Fibroblast of upper back skin (primary cell): ENCODE measurements around the gene MED9.

Source experiments
- DNase-seq: peaks from one replicate; pipeline ENCODE4 v3.0.0-alpha.2; 2013

Gene MED9

GRCh38 chr17:17519886-17520285 lies 43.1 kb downstream of the MED9 start:
- DNase-seq, result no peak

- DNase-seq, result no peak
Measured at GRCh38 chr17:17520599-17521232, 43.9 kb downstream of the MED9 start.

DNA sequence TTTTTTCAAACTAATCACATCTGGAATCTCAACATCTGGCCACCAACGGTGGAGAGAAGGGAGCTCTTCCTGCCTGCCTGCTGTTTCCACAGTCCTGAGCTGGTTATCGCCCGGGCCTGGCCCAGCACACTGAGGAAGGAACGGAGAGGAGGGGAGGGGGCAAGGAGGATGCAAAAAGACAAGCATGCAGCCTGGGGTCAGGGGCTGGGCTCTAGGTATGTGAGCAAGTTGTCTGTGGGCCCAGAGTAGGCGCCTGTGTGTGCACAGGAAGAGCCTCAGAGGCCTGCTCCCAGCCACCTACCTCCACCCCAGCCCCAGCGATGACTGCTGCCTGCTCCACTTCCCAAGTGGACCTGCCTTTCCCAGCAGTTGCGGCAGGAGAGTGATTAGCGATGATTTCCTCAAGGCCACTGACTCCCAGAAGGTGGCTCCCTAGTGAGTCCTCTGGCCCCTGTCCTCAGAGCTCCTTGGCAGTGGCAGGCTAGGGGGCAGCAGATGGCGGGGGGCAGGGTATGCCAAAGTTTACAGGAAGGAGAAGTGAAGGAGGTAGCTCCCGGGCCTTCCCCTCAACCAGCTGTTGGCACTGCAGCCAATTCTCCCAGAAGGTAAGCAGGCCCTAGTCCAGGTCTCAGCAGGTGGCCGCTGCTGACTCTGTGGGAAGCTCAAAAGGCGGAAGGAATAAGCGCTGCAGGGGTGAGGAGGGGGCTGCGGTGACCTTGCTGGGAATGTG lies 46.4 kb downstream of the MED9 start:
- DNase-seq, result peak; percentile 21

GRCh38 chr17:17523731-17524490 lies 47.1 kb downstream of the MED9 start:
- DNase-seq, result peak; percentile 19

GRCh38 chr17:17525311-17525710 lies 48.5 kb downstream of the MED9 start:
- no peak for DNase-seq

DNA sequence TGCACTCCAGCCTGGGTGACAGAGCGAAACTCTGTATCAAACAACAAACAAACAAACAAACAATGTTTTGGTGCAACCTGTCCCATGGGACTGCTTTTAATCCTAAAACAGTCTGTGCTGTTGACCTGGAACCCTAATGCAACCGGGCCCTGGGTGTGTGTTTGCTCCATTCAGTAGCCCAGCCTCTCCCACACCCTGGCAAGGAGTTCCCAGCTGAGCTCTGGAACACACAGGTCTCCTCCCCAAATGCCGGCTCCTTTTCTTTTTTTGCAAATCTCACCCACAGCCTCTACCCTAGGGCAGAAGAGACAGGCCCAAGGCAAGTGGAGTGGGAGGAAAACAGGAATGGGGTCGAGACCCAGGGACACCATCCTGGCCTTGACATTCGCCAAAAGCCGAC lies 49.2 kb downstream of the MED9 start:
- DNase-seq, result no peak

- no peak for DNase-seq
Measured at GRCh38 chr17:17526369-17526768, 49.6 kb downstream of the MED9 start.

DNA sequence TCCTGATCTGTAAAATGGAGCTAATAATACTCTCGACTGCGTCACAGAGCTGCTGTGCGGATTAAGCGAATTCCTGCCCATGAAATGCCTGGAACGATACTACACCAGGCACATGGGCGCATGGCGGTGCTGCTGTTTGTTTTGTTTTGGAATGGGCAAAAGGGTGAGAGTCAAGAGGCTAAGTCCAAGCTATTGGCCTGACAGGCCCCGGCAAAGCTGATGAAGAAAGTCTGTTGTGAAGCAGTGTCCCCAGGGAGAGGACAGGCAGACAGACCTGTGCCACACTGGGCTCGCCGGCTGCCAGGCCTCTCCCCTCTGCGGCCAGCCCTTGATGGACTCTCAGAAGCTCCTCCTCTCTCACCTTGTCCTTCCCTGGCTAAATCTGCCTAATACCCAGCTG lies 50.7 kb downstream of the MED9 start:
- DNase-seq, result no peak

DNA sequence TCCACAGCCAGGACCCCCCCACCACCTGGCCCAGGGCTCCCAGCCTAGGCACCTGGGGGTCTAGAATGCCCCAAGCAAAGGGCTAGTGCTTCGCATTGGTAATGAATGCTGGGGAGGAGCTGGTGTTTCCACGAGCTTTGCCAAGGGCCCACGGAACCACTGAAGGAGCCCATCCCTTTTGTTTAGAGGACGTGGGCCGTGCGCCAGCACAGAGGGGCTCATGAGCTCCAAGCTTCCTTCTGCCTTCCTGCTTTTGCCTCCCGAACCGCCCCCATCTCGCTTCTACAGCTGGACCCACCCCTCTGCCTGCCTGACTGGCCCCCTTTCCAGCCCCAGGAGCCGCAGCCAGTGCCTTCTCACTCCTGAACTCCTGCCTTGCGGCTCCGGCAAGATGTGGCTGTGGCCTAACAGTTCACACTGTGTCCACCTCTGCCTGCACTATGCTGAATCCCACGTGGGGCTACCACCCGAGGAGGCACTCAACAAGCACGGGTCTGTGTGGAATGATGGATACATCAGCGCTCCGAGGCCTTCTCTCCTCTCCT lies 51.2 kb downstream of the MED9 start:
- no peak for DNase-seq

GRCh38 chr17:17528696-17529652 lies 52.2 kb downstream of the MED9 start:
- no peak for DNase-seq

GRCh38 chr17:17531156-17531555 lies 54.4 kb downstream of the MED9 start:
- DNase-seq, result no peak

- DNase-seq, result no peak
Measured at GRCh38 chr17:17532991-17533390, 56.2 kb downstream of the MED9 start.

GRCh38 chr17:17533901-17534441 lies 57.2 kb downstream of the MED9 start:
- DNase-seq, result no peak

DNA sequence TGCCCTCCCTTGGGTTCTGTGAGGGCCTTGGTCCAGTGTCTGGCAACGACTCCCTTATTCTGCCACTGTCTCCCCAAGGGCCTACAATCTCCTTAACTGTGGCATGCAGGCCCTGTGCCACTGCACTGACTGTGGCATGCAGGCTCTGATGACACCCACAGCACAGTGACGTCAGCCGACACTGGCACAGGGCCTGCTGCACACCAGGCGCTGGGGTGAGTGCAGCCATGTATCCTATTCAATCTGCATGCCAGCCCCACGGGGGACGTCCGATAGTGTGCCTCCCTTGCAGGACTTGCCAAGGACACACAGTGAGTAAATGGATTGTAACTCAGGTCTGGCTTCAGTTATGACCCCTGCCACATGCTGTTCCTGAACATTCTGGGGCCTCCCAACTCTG lies 59.2 kb downstream of the MED9 start:
- peak; percentile 36 for DNase-seq

DNA sequence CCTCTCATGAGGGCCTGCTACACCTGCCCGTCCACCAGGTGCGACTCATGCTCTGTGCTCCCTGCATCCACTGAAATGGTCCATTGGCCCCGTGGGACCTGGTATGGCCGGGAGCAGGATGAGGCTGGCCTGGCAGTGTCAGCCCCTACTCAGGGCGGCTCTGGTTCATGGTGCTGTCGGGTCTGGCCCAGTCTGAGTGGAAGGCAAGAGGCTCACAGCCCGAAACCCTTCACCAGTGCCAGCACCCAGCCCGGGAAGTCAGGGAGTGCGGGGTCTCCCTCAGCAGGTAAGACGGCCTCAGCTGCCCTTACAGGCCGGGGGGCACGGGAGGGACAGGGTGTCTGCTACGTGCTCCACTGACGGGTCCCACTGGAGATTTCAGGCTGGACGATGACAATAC lies 59.9 kb downstream of the MED9 start:
- DNase-seq, result no peak

- no peak for DNase-seq
Measured at GRCh38 chr17:17537311-17538099, 60.7 kb downstream of the MED9 start.

DNA sequence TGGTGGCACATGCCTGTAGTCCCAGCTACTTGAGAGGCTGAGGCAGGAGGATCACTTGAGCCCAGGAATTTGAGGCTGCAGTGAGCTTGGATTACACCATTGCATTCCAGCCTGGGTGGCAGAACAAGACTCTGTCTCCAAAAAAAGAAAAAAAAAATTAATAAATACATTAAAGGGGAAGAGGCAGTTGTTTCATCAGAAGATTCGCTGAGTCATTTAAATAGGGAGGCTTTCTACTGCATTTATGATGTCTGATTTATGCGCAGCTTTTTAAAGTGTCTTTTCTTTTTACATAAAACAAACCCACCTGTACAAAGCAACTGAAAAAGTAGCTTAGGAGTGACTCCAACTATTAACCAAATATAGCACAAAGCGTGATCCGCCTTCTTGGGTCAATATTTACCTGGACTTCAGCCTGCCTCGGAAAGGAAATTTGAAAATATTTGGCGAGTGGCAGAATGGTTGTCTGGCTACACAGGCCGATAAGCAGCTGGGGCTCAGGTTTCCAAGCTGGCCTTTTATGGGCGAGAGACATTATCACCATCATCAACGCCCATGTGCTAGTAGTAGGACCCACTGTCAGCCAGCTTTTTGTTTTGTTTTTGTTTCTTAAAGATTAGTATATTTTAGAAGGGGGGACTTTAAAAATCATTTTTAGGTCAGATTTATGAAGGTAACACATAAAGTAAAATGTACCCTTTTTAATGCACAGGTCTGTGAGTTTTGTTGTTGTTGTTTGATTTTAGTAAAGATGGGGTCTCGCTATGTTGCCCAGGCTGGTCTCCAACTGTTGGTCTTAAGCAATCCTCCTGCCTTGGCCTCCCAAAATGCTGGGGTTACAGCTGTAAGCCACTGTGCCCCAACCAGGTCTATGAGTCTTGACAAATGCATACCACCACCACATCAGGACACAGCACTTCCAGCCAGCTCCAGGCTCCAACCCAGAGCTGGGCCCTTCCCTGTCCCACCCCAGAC lies 61.9 kb downstream of the MED9 start:
- DNase-seq, result peak; percentile 24

- no peak for DNase-seq
Measured at GRCh38 chr17:17539591-17539990, 62.8 kb downstream of the MED9 start.

DNA sequence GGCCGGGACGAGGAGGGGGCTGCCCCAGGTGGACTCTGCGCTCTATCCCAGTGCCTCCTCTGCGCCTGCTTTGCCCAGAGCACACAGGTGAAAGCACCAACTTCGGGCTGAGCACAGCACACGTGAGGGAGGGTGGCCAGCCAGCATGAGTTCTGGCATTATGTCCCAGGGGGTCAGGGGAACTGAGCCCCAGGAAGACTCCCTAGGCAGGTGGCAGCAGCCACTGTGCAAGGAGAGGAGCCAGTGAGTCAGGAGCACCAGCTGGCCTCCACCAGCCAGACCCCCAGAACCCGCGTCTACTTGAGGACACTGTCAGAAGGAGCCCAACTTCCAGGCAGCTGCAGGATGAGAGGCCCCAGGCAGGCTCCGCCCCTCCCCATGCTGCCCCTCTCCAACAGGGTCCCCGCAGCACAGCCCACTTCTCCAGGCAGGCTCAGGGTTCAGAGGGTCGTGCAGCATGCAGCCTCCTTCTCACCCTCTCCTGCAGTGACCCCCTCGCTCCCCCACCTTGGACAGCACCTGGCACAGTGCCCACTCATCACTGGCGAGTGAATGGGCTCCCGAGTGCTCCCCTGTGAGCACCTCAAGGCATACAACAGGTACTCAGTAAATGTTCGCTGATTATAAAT lies 63.6 kb downstream of the MED9 start:
- no peak for DNase-seq
